Hepatocyte (in vitro differentiated cells): Measurements from ENCODE around the gene FHOD3.

ENCODE experiments used
- CTCF ChIP-seq: fragments of 200-600 bp; sonication (generic); IDR thresholded peaks from 2 replicates; pipeline ENCODE4 v1.5.1; 2016; ENCODE audit warnings: antibody characterized with exemption, mild to moderate bottlenecking; ENCODE audit not compliant: poor library complexity
- EZH2phosphoT487 ChIP-seq: fragments of 200-600 bp; sonication (generic); IDR thresholded peaks from one replicate; pipeline ENCODE4 v1.6.1; 2018; ENCODE audit warnings: antibody characterized with exemption, mild to moderate bottlenecking, low read depth, moderate library complexity; ENCODE audit not compliant: unreplicated experiment, severe bottlenecking

GRCh38 chr18:36461551-36461987, 164.1 kb downstream of the FHOD3 start:
- no peak for TF ChIP-seq CTCF
- TF ChIP-seq EZH2phosphoT487 = no peak
